GM19043 (cell line): Measurements from ENCODE around the gene PCDHGC3.
"Not testable (repeated sequence)": the region's sequence is repeated elsewhere in the genome, so short reads cannot be mapped to it uniquely, and the experiment has no call there.

Experiments
- ATAC-seq: cut with Tn5 transposase; IDR thresholded peaks from one replicate; pipeline ENCODE4 v1.9.1; 2021; ENCODE audit warnings: low read depth; ENCODE audit not compliant: unreplicated experiment

PCDHGC3 gene

DNA sequence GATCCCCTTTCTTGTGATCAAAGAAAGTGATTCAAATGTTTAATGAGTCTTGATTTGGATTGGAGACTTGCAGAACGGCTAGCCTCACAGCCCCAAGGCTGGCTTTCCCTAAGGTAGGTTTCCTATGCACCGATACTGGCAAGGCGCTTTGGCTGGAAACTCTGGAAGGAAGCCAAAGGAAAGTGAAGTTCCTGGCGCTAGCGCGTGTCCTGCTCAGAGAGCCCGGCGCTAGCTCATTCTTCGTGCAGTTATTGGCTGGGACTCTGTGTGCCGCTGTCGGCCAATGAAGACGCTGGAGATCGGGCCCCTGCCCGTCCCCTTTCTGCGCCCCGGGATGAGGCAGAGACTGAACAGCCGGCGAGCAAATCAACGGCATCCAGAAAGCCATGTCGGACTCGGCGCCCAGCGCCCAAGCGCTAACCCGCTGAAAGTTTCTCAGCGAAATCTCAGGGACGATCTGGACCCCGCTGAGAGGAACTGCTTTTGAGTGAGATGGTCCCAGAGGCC is at the start of gene PCDHGC3:
PCDHGC3 (plus strand) TSS at position 342 of the 507 bp plus-strand sequence; CDS start at position 493, 151 bp downstream.
- peak; percentile 98 for ATAC-seq

DNA sequence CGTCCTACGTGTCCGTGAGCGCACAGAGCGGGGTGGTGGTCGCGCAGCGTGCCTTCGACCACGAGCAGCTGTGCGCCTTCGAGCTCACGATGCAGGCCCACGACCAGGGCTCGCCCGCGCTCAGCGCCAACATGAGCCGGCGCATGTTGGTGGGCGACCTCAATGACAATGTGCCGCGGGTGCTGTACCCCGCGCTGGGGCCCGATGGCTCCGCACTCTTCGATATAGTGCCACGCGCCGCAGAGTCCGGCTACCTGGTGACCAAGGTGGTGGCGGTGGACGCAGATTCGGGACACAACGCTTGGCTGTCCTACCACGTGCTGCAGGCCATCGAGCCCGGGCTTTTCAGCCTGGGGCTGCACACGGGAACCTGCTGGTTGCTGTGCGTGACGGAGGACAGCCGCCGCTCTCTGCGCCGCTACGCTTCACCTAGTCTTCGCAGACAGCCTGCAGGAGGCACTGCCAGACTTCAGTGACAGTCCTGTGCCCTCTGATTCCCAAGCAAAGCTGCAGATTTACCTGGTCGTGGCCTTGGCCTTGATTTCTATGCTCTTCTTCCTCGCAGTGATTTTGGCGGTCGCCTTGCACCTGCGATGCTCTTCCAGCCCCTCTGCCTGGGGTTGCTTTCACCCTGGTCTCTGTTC is 47.9 kb upstream of the PCDHGC3 start:
- ATAC-seq: no peak

DNA sequence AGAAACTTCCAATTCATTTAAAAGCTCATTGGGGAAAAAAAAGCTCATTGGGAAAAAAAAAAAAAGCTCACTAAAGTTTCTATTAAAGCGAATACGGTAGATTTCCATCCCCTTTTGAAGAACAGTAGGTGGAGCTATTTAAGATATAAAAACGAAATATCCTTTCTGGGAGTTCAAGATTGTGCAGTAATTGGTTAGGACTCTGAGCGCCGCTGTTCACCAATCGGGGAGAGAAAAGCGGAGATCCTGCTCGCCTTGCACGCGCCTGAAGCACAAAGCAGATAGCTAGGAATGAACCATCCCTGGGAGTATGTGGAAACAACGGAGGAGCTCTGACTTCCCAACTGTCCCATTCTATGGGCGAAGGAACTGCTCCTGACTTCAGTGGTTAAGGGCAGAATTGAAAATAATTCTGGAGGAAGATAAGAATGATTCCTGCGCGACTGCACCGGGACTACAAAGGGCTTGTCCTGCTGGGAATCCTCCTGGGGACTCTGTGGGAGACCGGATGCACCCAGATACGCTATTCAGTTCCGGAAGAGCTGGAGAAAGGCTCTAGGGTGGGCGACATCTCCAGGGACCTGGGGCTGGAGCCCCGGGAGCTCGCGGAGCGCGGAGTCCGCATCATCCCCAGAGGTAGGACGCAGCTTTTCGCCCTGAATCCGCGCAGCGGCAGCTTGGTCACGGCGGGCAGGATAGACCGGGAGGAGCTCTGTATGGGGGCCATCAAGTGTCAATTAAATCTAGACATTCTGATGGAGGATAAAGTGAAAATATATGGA is 45.2 kb upstream of the PCDHGC3 start, which contains the start of gene PCDHGA12:
PCDHGA12 (plus strand) TSS at position 176 of the 782 bp plus-strand sequence; CDS start at position 429, 253 bp downstream.
- ATAC-seq: peak; percentile 76

DNA sequence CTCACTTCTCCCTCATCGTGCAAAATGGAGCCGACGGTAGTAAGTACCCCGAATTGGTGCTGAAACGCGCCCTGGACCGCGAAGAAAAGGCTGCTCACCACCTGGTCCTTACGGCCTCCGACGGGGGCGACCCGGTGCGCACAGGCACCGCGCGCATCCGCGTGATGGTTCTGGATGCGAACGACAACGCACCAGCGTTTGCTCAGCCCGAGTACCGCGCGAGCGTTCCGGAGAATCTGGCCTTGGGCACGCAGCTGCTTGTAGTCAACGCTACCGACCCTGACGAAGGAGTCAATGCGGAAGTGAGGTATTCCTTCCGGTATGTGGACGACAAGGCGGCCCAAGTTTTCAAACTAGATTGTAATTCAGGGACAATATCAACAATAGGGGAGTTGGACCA is 44.5 kb upstream of the PCDHGC3 start:
- ATAC-seq: no peak

DNA sequence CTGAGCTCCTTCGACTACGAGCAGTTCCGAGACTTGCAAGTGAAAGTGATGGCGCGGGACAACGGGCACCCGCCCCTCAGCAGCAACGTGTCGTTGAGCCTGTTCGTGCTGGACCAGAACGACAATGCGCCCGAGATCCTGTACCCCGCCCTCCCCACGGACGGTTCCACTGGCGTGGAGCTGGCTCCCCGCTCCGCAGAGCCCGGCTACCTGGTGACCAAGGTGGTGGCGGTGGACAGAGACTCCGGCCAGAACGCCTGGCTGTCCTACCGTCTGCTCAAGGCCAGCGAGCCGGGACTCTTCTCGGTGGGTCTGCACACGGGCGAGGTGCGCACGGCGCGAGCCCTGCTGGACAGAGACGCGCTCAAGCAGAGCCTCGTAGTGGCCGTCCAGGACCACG is 43.5 kb upstream of the PCDHGC3 start:
- not testable (repeated sequence) for ATAC-seq

DNA sequence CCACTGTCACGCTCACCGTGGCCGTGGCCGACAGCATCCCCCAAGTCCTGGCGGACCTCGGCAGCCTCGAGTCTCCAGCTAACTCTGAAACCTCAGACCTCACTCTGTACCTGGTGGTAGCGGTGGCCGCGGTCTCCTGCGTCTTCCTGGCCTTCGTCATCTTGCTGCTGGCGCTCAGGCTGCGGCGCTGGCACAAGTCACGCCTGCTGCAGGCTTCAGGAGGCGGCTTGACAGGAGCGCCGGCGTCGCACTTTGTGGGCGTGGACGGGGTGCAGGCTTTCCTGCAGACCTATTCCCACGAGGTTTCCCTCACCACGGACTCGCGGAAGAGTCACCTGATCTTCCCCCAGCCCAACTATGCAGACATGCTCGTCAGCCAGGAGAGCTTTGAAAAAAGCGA is 43.0 kb upstream of the PCDHGC3 start:
- ATAC-seq: not testable (repeated sequence)

DNA sequence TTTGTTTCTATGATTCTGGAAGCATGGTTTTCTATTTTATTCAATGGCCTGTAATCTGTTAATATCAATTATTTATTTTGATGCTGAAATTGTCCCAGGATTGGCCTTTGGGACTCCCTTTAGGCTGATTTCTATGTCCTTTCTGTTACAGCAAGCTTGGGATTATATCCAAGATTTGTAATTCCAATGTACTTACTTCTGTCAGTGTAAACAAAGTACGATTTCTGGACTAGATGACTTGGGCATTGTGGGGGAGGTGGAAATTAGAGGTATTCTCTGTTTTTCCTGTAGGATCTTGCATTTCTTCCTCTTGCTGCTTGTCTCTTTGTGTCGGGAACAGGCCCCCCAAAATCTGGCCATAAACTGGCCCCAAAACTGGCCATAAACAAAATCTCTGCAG is 41.8 kb upstream of the PCDHGC3 start:
- no peak for ATAC-seq

DNA sequence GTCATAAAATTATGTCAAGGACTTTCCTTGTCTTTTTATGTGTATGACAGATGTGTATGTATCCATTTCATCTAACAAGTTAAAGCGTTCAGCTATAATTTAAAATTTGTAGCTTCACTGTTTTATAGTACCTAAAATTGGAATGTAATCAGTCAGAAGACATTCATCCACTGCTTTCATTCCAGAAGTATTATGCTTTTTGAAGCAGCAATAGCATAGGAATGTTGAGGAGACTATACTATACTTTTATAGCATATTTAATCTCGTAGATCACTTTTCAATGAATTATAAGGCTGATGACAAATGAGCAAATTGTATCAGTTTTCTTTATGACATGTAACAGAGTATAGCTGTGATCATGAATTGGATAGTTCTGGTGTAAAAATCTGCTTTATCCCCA is 38.5 kb upstream of the PCDHGC3 start:
- no peak for ATAC-seq

DNA sequence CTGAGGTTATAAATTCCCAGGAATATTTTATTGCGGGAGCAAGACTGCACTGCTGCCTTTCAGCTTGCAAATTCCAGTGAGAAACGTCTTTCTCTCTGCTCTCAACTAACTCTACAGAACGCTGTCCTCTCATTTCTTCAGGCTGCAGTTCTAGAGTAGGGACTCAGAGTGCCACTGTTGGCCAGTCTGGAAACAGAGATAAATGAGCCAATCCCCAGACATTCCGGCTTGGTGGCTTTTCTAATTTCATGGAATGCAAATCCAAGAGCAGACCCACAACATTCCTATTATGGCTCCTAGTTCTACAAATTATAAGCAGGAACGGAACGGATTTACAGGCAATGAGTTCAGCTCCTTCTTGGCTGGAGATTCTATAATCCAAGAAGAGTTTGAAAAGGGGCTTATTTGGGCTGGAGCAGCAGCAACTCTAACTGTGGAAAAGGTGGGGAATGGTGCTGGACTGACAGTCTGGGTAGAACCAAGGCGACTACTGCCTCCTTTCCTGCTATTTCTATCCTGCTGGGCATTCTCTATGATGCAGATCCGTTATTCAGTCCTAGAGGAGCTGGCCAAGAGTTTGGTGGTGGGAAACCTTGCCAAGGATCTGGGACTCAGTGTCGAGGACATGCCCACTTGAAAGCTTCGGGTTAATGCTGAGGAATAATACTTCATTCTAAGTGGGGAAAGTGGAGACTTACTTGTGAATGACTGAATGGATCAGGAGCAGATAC is 36.2 kb upstream of the PCDHGC3 start:
- ATAC-seq: no peak

DNA sequence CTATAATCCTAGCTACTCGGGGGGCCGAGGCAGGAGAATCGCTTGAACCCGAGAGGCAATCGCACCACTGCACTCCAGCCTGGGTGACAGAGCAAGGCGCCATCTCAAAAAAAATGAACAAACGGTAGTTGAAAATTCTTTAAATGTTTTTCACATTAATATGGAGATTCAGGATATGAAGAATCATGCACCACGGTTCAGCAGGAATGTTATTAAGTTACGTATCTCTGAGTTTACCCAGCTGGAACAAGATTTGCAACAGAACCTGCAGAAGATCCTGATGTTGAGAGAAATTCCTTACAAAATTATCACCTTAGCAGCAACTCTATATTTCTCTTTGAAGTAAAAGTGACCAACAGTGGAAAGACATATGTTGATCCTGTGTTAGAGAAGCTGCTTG is 35.4 kb upstream of the PCDHGC3 start:
- ATAC-seq: no peak

DNA sequence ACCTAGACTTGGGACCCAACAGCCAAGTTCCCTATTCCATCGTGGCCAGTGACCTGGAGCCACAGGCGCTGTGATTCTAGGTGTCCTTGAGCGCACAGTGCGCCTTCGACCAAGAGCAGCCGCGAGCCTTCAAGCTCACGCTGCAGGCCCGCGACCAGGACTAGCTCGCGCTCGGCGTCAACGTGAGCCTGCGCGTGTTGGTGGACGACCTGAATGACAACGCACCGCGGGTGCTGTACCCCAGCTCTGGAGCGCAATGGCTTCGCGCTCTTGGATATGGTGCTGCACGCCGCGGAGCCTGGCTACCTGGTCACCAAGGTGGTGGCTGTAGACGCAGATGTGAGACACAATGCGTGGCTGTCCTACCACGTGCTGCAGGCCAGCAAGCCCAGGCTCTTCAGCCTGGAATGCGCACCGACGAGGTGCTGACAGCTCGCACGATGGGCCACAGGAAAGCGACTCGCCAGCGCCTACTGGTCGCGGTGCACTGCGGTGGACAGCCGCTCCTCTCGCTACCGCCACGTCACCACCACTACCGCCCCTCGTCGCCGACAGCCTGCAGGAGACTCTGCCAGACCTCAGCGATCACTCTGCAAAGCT is 34.1 kb upstream of the PCDHGC3 start:
- no peak for ATAC-seq

DNA sequence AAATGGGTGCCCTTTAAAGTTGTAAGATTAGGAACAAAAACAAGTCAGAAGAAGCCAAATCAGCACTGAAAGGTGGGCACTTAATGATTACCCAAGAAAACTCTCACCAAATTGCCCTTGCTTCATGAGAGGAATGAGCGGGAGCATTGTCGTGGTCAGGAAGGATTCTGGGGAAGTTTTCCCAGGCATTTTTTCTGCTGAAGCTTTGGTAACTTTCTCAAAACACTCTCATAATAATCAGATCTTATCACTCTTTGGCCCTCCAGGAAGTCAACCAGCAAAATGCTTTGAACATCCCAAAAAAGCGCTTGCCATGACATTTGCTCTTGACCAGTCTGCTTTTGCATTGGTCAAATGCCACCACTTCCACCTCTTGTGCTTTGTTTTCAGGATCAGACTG is 10.4 kb upstream of the PCDHGC3 start:
- no peak for ATAC-seq

DNA sequence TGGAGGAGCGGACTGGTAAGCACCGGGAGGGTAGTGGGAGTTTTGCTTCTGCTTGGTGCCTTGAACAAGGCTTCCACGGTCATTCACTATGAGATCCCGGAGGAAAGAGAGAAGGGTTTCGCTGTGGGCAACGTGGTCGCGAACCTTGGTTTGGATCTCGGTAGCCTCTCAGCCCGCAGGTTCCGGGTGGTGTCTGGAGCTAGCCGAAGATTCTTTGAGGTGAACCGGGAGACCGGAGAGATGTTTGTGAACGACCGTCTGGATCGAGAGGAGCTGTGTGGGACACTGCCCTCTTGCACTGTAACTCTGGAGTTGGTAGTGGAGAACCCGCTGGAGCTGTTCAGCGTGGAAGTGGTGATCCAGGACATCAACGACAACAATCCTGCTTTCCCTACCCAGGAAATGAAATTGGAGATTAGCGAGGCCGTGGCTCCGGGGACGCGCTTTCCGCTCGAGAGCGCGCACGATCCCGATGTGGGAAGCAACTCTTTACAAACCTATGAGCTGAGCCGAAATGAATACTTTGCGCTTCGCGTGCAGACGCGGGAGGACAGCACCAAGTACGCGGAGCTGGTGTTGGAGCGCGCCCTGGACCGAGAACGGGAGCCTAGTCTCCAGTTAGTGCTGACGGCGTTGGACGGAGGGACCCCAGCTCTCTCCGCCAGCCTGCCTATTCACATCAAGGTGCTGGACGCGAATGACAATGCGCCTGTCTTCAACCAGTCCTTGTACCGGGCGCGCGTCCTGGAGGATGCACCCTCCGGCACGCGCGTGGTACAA is 556 bp downstream of the PCDHGC3 start:
- ATAC-seq: peak; percentile 16

DNA sequence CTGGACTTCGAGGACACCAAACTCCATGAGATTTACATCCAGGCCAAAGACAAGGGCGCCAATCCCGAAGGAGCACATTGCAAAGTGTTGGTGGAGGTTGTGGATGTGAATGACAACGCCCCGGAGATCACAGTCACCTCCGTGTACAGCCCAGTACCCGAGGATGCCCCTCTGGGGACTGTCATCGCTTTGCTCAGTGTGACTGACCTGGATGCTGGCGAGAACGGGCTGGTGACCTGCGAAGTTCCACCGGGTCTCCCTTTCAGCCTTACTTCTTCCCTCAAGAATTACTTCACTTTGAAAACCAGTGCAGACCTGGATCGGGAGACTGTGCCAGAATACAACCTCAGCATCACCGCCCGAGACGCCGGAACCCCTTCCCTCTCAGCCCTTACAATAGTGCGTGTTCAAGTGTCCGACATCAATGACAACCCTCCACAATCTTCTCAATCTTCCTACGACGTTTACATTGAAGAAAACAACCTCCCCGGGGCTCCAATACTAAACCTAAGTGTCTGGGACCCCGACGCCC is 1.3 kb downstream of the PCDHGC3 start:
- ATAC-seq: no peak

DNA sequence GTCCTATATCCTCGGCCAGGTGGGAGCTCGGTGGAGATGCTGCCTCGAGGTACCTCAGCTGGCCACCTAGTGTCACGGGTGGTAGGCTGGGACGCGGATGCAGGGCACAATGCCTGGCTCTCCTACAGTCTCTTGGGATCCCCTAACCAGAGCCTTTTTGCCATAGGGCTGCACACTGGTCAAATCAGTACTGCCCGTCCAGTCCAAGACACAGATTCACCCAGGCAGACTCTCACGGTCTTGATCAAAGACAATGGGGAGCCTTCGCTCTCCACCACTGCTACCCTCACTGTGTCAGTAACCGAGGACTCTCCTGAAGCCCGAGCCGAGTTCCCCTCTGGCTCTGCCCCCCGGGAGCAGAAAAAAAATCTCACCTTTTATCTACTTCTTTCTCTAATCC is 2.0 kb downstream of the PCDHGC3 start:
- ATAC-seq: no peak

DNA sequence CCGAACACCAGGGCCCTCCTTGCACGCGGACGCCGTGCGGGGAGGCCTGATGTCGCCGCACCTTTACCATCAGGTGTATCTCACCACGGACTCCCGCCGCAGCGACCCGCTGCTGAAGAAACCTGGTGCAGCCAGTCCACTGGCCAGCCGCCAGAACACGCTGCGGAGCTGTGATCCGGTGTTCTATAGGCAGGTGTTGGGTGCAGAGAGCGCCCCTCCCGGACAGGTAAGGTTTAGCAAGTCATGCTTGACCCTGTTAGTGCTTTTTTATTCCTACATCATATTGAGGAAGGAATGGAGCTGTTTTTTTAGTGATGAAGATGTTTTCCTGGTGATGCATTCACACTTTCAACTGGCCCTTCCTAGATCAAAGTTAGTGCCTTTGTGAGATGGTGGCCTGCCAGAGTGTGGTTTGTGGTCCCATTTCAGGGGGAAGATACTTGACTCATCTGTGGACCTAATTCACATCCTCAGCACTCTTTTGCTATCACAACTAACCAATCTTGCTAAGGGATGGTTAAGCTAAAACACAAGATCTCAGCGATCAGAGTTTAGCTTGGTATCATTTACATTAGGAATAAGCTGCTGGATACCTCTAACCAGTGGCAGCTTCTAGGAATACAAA is 2.7 kb downstream of the PCDHGC3 start:
- no peak for ATAC-seq

DNA sequence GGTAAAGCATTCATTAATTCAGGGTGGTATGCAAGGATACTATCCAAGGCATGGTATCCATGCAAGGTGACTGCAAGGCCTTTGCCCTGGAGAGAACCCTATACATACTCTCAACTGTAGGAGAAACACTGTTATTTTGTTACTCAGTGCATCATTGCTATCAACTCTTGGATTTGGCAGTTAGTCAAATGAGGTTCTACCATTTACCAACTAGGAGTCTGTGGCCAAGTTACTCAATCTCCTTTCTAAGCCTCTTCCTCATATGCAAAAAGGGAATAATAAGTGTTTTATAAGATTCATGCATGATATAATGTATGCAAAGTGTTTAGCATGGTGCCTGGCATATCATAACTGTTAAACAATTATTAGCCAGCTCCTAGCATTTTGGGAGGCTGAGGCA is 4.0 kb downstream of the PCDHGC3 start:
- ATAC-seq: no peak

DNA sequence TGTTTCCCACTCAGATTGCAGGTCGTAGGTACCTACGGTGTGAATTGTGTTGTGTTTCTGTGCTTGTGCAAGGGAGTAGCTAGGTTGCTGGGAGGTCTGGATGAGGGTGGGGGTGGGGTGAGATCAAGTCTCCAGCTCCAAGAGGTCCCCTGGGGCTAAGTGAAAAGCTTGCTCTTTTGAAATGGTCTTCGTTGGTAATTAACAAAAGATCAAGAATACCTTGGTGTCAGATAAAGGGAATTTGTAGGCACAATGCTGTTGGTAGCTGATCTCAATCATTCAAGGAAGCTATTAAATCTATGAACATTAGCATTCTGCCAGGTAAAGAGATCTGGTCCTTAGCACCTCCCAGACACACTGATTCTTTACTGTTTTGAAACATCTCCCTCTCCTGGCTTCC is 8.1 kb downstream of the PCDHGC3 start:
- no peak for ATAC-seq

DNA sequence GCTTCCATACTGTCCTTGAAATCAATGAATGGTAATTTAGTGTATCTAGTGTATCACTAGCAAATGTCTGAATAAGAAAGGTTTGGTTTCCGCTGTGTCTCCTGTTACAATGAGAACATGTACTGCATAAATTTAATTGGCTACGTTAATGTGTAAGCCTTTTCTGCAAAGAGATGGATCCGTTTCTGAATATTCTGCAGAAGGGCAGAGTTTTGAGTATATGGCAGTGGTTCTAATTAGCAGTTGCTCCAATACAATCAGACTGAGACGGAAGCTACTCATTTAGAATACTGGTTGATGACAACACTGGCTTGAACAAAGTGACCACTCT is 8.5 kb downstream of the PCDHGC3 start:
- ATAC-seq: no peak
